Prostate gland (tissue), 2 donors: Measurements from ENCODE around the gene SCRT2. TPM values are rescaled to one million over a fixed set of nuclear protein-coding genes. Genes with fewer than 3 reads are reported as not detected.

Source experiments
- DNase-seq: peaks from one replicate; pipeline ENCODE4 v3.0.0-alpha.2; 2019; ENCODE audit warnings: low spot score
- H3K27ac ChIP-seq, 2 donors: fragments of 200-600 bp; sonication (generic); 2 replicates each; pipeline ENCODE4 v1.5.1; 2017 to 2019
- H3K27me3 ChIP-seq: fragments of 200-600 bp; sonication (generic); replicated peaks from 2 replicates; pipeline ENCODE4 v1.5.1; 2019; ENCODE audit not compliant: insufficient read depth
- H3K36me3 ChIP-seq, 2 donors: fragments of 200-600 bp; sonication (generic); 1 replicate in 1 of 2; 2 replicates in 1 of 2; pipeline versions ENCODE4 v1.5.1 to v1.8.1; 2017 to 2019
- H3K4me1 ChIP-seq: fragments of 200-600 bp; sonication (generic); replicated peaks from 2 replicates; pipeline ENCODE4 v1.5.1; 2019
- H3K4me3 ChIP-seq, 2 donors: fragments of 200-600 bp; sonication (generic); 2 replicates each; pipeline ENCODE4 v1.5.1; 2017 to 2019
- H3K9me3 ChIP-seq: fragments of 200-600 bp; sonication (generic); 2 replicates; pipeline ENCODE4 v1.5.1; 2017
- CTCF ChIP-seq, 4 experiments: fragments of 200-600 bp in 2 of 4; fragments of 450-650 bp in 2 of 4; sonication (generic) in 2 of 4; IDR thresholded peaks; 1 replicate in 3 of 4; 2 replicates in 1 of 4; pipeline ENCODE4 v1.5.1; 2016 to 2019; ENCODE audit warnings: antibody characterized with exemption in 4 of 4, mild to moderate bottlenecking in 2 of 4, moderate library complexity in 2 of 4
- POLR2A ChIP-seq: fragments of 450-650 bp; IDR thresholded peaks from one replicate; pipeline ENCODE4 v1.6.1; 2016; ENCODE audit warnings: antibody characterized with exemption, mild to moderate bottlenecking
- POLR2AphosphoS5 ChIP-seq: sonication (generic); formaldehyde crosslinking; IDR thresholded peaks from one replicate; pipeline ENCODE4 v1.6.1; 2017; ENCODE audit warnings: antibody characterized with exemption
- WGBS: methylation state at CpG from one replicate; pipeline ENCODE4 v1.1.5; 2018; 5-methylcytosine and 5-hydroxymethylcytosine counted together
- intact Hi-C: fragments of 100-400 bp; cut with DNase I; formaldehyde crosslinking; loops from one replicate; pipeline ENCODE4 v1.14.2; 2022
- total RNA-seq, 2 donors: library from RNA; depleted of rRNA; stranded (reverse); fragments of >200 nt; gene quantifications; one replicate each; pipeline ENCODE4 v1.1.0, GENCODE V29; 2016

Gene SCRT2
- total RNA-seq, 2 donors from 2014 or later, result 0.17 TPM; not detected in 1

DNA sequence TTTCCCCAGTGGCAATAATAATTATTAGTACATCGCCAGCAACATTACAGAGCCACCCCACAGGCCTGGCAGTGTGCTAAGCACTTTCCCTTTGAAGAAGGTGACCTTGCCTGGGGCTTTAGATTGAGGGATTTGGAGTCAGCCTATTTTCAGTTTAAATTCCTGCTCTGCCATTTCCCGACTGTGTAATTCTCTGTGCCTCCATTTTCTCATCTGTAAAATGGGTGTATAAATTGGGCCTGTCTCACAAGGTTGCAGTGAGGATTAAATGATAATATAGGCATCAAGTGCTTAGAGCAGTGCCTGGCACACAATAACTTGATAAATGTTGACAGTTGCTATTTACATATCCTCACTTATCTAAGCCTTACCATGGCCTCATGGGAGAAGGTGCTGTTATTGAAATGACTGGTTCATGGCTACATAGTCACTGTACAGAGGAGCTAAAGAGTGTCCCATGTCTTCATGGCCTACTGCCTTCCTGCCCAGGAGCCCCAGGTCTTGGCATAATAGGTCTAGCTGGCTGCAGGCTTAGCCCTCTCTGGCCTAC, 5.1 kb upstream of the SCRT2 start:
- Histone ChIP-seq H3K27me3 (no peaks in the 10 kb centered on the region), H3K36me3 (no peaks in the 10 kb centered on the region), H3K4me3 (no peak overlapping the region), H3K9me3 (no peaks in the 10 kb centered on the region), H3K27ac (no peak overlapping the region), H3K4me1 (no peaks in the 10 kb centered on the region)
- TF ChIP-seq POLR2AphosphoS5 (no peak), CTCF (IDR thresholded peaks at IDR 0.05) (no peak), POLR2A (no peak)
- intact Hi-C loops, result no loop called here
- 81% methylated on average over 2 of the region's 2 CpGs for WGBS
- DNase-seq, result no peak

GRCh38 chr20:677957-678356, 2.4 kb upstream of the SCRT2 start:
- WGBS, result 92% methylated on average over 5 of the region's 5 CpGs

DNA sequence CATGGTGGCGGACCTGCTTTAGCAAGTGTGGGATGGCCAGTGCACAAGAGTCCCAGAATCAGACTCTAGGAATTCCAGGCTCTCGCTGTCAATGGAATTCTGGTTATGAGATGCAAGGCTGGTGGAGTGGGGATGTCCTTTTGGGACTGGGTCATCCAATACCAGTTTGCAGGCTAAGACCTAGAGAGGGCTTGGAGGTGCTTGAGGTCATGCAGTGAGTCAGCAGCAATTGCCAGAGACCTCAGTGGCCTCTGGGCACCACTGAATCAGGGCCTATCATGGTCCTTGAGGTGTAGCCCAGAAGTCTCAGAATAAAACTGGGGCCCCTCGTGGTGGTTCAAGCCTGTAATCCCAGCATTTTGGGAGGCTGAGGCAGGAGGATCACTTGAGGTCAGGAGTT, 1.4 kb upstream of the SCRT2 start:
- Histone ChIP-seq H3K4me3 (no peak overlapping the region), H3K9me3 (no peaks in the 10 kb centered on the region), H3K27ac (no peak overlapping the region), H3K27me3 (no peaks in the 10 kb centered on the region), H3K36me3 (no peaks in the 10 kb centered on the region), H3K4me1 (no peaks in the 10 kb centered on the region)
- intact Hi-C loops, result no loop called here
- 66% methylated on average over 3 of the region's 3 CpGs for WGBS
- no peak for TF ChIP-seq POLR2AphosphoS5
- TF ChIP-seq CTCF (IDR thresholded peaks at IDR 0.05), result no peak
- no peak for TF ChIP-seq POLR2A
- no peak for DNase-seq

More at GRCh38 chr20:677957-678356, 2.4 kb upstream of the SCRT2 start:
- Histone ChIP-seq H3K4me1 (no peaks in the 10 kb centered on the region), H3K4me3 (no peak overlapping the region), H3K27me3 (no peaks in the 10 kb centered on the region), H3K36me3 (no peaks in the 10 kb centered on the region), H3K27ac (no peak overlapping the region), H3K9me3 (no peaks in the 10 kb centered on the region)
- TF ChIP-seq CTCF (IDR thresholded peaks at IDR 0.05), result no peak
- no peak for TF ChIP-seq POLR2A
- TF ChIP-seq POLR2AphosphoS5, result no peak
- DNase-seq, result no peak
- intact Hi-C loops, result no loop called here

GRCh38 chr20:676315-676937, 824 bp upstream of the SCRT2 start:
- no peak for DNase-seq
- TF ChIP-seq CTCF (IDR thresholded peaks at IDR 0.05), result no peak
- no peak for TF ChIP-seq POLR2AphosphoS5
- no peak for TF ChIP-seq POLR2A
- WGBS, result 3% methylated on average over 24 of the region's 24 CpGs
- Histone ChIP-seq H3K36me3 (no peaks in the 10 kb centered on the region), H3K4me1 (no peaks in the 10 kb centered on the region), H3K27me3 (no peaks in the 10 kb centered on the region), H3K27ac (no peak overlapping the region), H3K9me3 (no peaks in the 10 kb centered on the region), H3K4me3 (no peak overlapping the region)
- intact Hi-C loops, result no loop called here

GRCh38 chr20:675033-675452, 559 bp downstream of the SCRT2 start:
- H3K4me3 ChIP-seq, result no peak overlapping the region
- WGBS, result 3% methylated on average over 25 of the region's 25 CpGs
- no peaks in the 10 kb centered on the region for H3K27me3 ChIP-seq
- intact Hi-C loops, result no loop called here
- H3K27ac ChIP-seq, result no peak overlapping the region
- no peak for TF ChIP-seq POLR2A
- no peak for TF ChIP-seq POLR2AphosphoS5
- no peak for TF ChIP-seq CTCF (IDR thresholded peaks at IDR 0.05)
- H3K9me3 ChIP-seq, result no peaks in the 10 kb centered on the region
- no peaks in the 10 kb centered on the region for H3K4me1 ChIP-seq
- H3K36me3 ChIP-seq, result no peaks in the 10 kb centered on the region
- no peak for DNase-seq
